SK-N-MC (cell line): Measurements from ENCODE around the gene HNRNPK.

Experiments
- EZH2 ChIP-seq: fragments of 200-600 bp; sonication (generic); IDR thresholded peaks from one replicate; pipeline ENCODE4 v1.6.1; 2017; ENCODE audit warnings: antibody characterized with exemption
- FOXP2 ChIP-seq: optimal IDR thresholded peaks from 2 replicates; pipeline ENCODE3; 2011; ENCODE audit warnings: mild to moderate bottlenecking, moderate library complexity; ENCODE audit not compliant: insufficient read depth; ENCODE audit errors: extremely low read length, control extremely low read depth
- POLR2AphosphoS5 ChIP-seq: IDR thresholded peaks from 2 replicates; pipeline ENCODE4 v1.6.1; 2012; ENCODE audit warnings: mild to moderate bottlenecking, low read depth, low read length, borderline replicate concordance

DNA sequence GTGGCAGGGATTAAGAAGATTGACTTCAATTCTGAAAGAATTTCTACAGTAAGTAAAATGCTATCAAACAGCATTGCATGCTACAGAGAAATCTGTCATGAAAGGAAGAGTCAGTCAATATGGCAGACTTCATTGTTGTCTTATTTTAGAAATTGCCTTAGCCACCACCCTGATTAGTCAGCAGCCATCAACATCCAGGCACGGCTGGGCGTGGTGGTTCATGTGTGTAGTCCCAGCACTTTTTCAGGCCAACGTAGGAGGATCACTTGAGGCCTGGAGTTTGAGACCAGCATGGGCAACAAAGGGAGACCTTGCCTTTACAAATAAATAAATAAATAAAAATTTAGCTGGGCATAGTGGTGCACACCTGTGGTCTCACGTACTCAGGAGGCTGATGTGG, 47.2 kb upstream of the HNRNPK start:
- TF ChIP-seq POLR2AphosphoS5 = no peak
- no peak for TF ChIP-seq EZH2
- no peak for TF ChIP-seq FOXP2
